Fibroblast of lung (primary cell): ENCODE measurements around the gene NYAP1. TPM values are rescaled to one million over a fixed set of nuclear protein-coding genes. Genes with fewer than 3 reads are reported as not detected.

Experiments used
- DNase-seq, 2 donors: peaks; one replicate each; pipeline versions ENCODE4 v3.0.0 to v3.0.0-alpha.2; 2010; ENCODE audit warnings: low read depth in 2 of 2
- H2AFZ ChIP-seq: 2 replicates; pipeline ENCODE4 v1.5.1; 2012; ENCODE audit warnings: low read length, control low read depth, inconsistent platforms
- H3K27ac ChIP-seq: 2 replicates; pipeline ENCODE4 v1.5.1; 2011; ENCODE audit warnings: low read length, control low read depth; ENCODE audit not compliant: insufficient read depth
- H3K27me3 ChIP-seq: 2 replicates; pipeline ENCODE4 v1.5.1; 2011; ENCODE audit warnings: mild to moderate bottlenecking, low read length; ENCODE audit not compliant: control insufficient read depth, insufficient read depth
- H3K36me3 ChIP-seq: 2 replicates; pipeline ENCODE4 v1.5.1; 2011; ENCODE audit warnings: low read length; ENCODE audit not compliant: control insufficient read depth, insufficient read depth
- H3K4me1 ChIP-seq: 2 replicates; pipeline ENCODE4 v1.5.1; 2011; ENCODE audit warnings: low read length; ENCODE audit not compliant: control insufficient read depth, insufficient read depth; ENCODE audit errors: extremely low read depth
- H3K4me2 ChIP-seq: 2 replicates; pipeline ENCODE4 v1.5.1; 2011; ENCODE audit warnings: low read length, control low read depth; ENCODE audit not compliant: insufficient read depth; ENCODE audit errors: extremely low read depth
- H3K4me3 ChIP-seq, 4 experiments: fragments of 200-600 bp in 1 of 4; sonication (generic) in 1 of 4; replicated peaks in 1 of 4; 2 replicates each; pipeline ENCODE4 v1.5.1; 2011 to 2016; ENCODE audit warnings: low read length in 4 of 4, low read depth in 3 of 4, mild to moderate bottlenecking in 3 of 4, control low read depth in 2 of 4, inconsistent platforms in 1 of 4, mixed read lengths in 1 of 4; ENCODE audit not compliant: insufficient read depth in 1 of 4; ENCODE audit errors: control extremely low read depth in 1 of 4
- H3K79me2 ChIP-seq: 2 replicates; pipeline ENCODE4 v1.5.1; 2012; ENCODE audit warnings: mild to moderate bottlenecking, low read length, inconsistent platforms; ENCODE audit not compliant: control insufficient read depth, insufficient read depth
- H3K9ac ChIP-seq: 2 replicates; pipeline ENCODE4 v1.5.1; 2011; ENCODE audit warnings: mild to moderate bottlenecking, low read length, control low read depth; ENCODE audit not compliant: insufficient read depth
- H3K9me3 ChIP-seq: 2 replicates; pipeline ENCODE4 v1.5.1; 2012; ENCODE audit warnings: low read depth, low read length; ENCODE audit not compliant: control insufficient read depth, insufficient read depth
- H4K20me1 ChIP-seq: 2 replicates; pipeline ENCODE4 v1.5.1; 2011; ENCODE audit warnings: low read length; ENCODE audit not compliant: control insufficient read depth, insufficient read depth; ENCODE audit errors: extremely low read depth
- CTCF ChIP-seq, 2 donors: IDR thresholded peaks in 1 of 2; conservative IDR thresholded peaks in 1 of 2; 1 replicate in 1 of 2; 2 replicates in 1 of 2; pipeline ENCODE4 v1.5.1; 2011 to 2012; ENCODE audit warnings: low read length in 2 of 2, control low read depth in 1 of 2, inconsistent platforms in 1 of 2, low read depth in 1 of 2, mild to moderate bottlenecking in 1 of 2
- EZH2 ChIP-seq: IDR thresholded peaks from 2 replicates; pipeline ENCODE4 v1.5.1; 2012; ENCODE audit warnings: low read length, control low read depth, mild to moderate bottlenecking; ENCODE audit errors: missing control alignments
- polyA plus RNA-seq, 2 donors: library from polyadenylated mRNA; depleted of rRNA in 1 of 2; stranded (reverse) in 1 of 2; unstranded in 1 of 2; fragments of >200 nt; gene quantifications; 2 replicates each; pipeline ENCODE4 v1.2.1, GENCODE V29; 2011 to 2012; ENCODE audit warnings: missing spikeins in 1 of 2
- total RNA-seq: library from RNA; depleted of rRNA; stranded (reverse); fragments of >200 nt; gene quantifications from 2 replicates; pipeline ENCODE4 v1.2.1, GENCODE V29; 2014

The NYAP1 gene
- total and polyA plus RNA-seq, 2 donors (not counting 1 experiment from before 2014, with no cell fraction given): 0.18 to 0.33 TPM

GRCh38 chr7:100489824-100490223 lies 6.1 kb downstream of the NYAP1 start:
- peak; percentile 88 to 97 for DNase-seq
- no peak overlapping the region for H2AFZ ChIP-seq
- no peak overlapping the region for H3K4me3 ChIP-seq
- H4K20me1 ChIP-seq: no peaks in the 10 kb centered on the region
- no peaks in the 10 kb centered on the region for H3K79me2 ChIP-seq
- peaks cover 2% of the 10 kb centered on the region for H3K27me3 ChIP-seq
- TF ChIP-seq EZH2 (no peak), CTCF (conservative IDR thresholded peaks at IDR 0.05 in 1 of 2, IDR thresholded peaks at IDR 0.05 in 1 of 2; ENCODE audit: low read depth in 1 of 2, low read length in 2 of 2) (no peak)
- H3K4me2 ChIP-seq: no peak overlapping the region
- H3K9me3 ChIP-seq: no peaks in the 10 kb centered on the region
- no peaks in the 10 kb centered on the region for H3K36me3 ChIP-seq
- H3K9ac ChIP-seq: no peak overlapping the region
- no peak overlapping the region for H3K27ac ChIP-seq
- no peaks in the 10 kb centered on the region for H3K4me1 ChIP-seq

GRCh38 chr7:100490483-100491191 lies 6.9 kb downstream of the NYAP1 start:
- H4K20me1 ChIP-seq: no peaks in the 10 kb centered on the region
- H3K79me2 ChIP-seq: no peaks in the 10 kb centered on the region
- H3K9ac ChIP-seq: no peak overlapping the region
- H3K4me2 ChIP-seq: no peak overlapping the region
- H3K4me3 ChIP-seq: no peak overlapping the region
- peaks cover 2% of the 10 kb centered on the region for H3K27me3 ChIP-seq
- H2AFZ ChIP-seq: no peak overlapping the region
- no peaks in the 10 kb centered on the region for H3K9me3 ChIP-seq
- TF ChIP-seq EZH2: no peak
- no peak for TF ChIP-seq CTCF (conservative IDR thresholded peaks at IDR 0.05 in 1 of 2, IDR thresholded peaks at IDR 0.05 in 1 of 2; ENCODE audit: low read depth in 1 of 2, low read length in 2 of 2)
- H3K36me3 ChIP-seq: no peaks in the 10 kb centered on the region
- no peak overlapping the region for H3K27ac ChIP-seq
- no peaks in the 10 kb centered on the region for H3K4me1 ChIP-seq
- DNase-seq: no peak

- no peak for DNase-seq
- peaks cover 2% of the 10 kb centered on the region for H3K27me3 ChIP-seq
- TF ChIP-seq CTCF (conservative IDR thresholded peaks at IDR 0.05 in 1 of 2, IDR thresholded peaks at IDR 0.05 in 1 of 2; ENCODE audit: low read depth in 1 of 2, low read length in 2 of 2) (no peak), EZH2 (no peak)
- H3K4me3 ChIP-seq: no peak overlapping the region
- H3K36me3 ChIP-seq: no peaks in the 10 kb centered on the region
- H3K4me1 ChIP-seq: no peaks in the 10 kb centered on the region
- H3K27ac ChIP-seq: no peak overlapping the region
- no peaks in the 10 kb centered on the region for H3K9me3 ChIP-seq
- no peaks in the 10 kb centered on the region for H4K20me1 ChIP-seq
- no peak overlapping the region for H2AFZ ChIP-seq
- no peaks in the 10 kb centered on the region for H3K79me2 ChIP-seq
- H3K9ac ChIP-seq: no peak overlapping the region
- H3K4me2 ChIP-seq: no peak overlapping the region
Observed at GRCh38 chr7:100491192-100491578, 7.5 kb downstream of the NYAP1 start.
